Esophagus (tissue), 2 donors: ENCODE measurements around the gene PABPN1. TPM values are rescaled to one million over a fixed set of nuclear protein-coding genes. Genes with fewer than 3 reads are reported as not detected.
"Not testable (repeated sequence)": the region's sequence is repeated elsewhere in the genome, so short reads cannot be mapped to it uniquely, and the experiment has no call there.

Experiments used
- H3K27ac ChIP-seq, 2 donors: one replicate each; pipeline ENCODE4 v1.5.1; 2013; ENCODE audit warnings: low read depth in 2 of 2, mild to moderate bottlenecking in 2 of 2, inconsistent platforms in 1 of 2, low read length in 1 of 2, moderate library complexity in 1 of 2
- H3K27me3 ChIP-seq, 2 donors: one replicate each; pipeline ENCODE4 v1.6.1; 2013; ENCODE audit warnings: low read length in 2 of 2, control low read depth in 1 of 2, mild to moderate bottlenecking in 1 of 2; ENCODE audit not compliant: insufficient read depth in 2 of 2, control insufficient read depth in 1 of 2
- H3K36me3 ChIP-seq, 2 donors: one replicate each; pipeline ENCODE4 v1.6.1; 2013; ENCODE audit warnings: low read length in 1 of 2; ENCODE audit not compliant: control insufficient read depth in 2 of 2, insufficient read depth in 2 of 2
- H3K4me1 ChIP-seq, 2 donors: one replicate each; pipeline ENCODE4 v1.6.1; 2013; ENCODE audit warnings: low read length in 1 of 2; ENCODE audit not compliant: control insufficient read depth in 2 of 2, insufficient read depth in 2 of 2
- H3K4me3 ChIP-seq, 2 donors: one replicate each; pipeline ENCODE4 v1.5.1; 2013; ENCODE audit warnings: low read length in 2 of 2, mild to moderate bottlenecking in 2 of 2, low read depth in 1 of 2, moderate library complexity in 1 of 2
- H3K9me3 ChIP-seq, 2 donors: one replicate each; pipeline ENCODE4 v1.6.1; 2013; ENCODE audit warnings: mild to moderate bottlenecking in 2 of 2, low read depth in 1 of 2, low read length in 1 of 2, moderate library complexity in 1 of 2; ENCODE audit not compliant: control insufficient read depth in 2 of 2, insufficient read depth in 1 of 2
- WGBS, 2 donors: extraction: QIAGEN DNeasy Blood & Tissue Kit; methylation state at CpG; one replicate each; pipeline ENCODE4 v1.1.7; 2013; 5-methylcytosine and 5-hydroxymethylcytosine counted together
- polyA plus RNA-seq, 2 donors: library from polyadenylated mRNA; stranded (reverse); fragments of 200-250 nt; gene quantifications; one replicate each; pipeline ENCODE4 v1.2.3, GENCODE V29; 2013
- donor health status: healthy with polysubstance abuse.
- donor health status: Bipolar disorder and iron deficiency.

PABPN1 gene
- 100 to 1,000 TPM; 105 to 154 TPM for polyA plus RNA-seq

DNA sequence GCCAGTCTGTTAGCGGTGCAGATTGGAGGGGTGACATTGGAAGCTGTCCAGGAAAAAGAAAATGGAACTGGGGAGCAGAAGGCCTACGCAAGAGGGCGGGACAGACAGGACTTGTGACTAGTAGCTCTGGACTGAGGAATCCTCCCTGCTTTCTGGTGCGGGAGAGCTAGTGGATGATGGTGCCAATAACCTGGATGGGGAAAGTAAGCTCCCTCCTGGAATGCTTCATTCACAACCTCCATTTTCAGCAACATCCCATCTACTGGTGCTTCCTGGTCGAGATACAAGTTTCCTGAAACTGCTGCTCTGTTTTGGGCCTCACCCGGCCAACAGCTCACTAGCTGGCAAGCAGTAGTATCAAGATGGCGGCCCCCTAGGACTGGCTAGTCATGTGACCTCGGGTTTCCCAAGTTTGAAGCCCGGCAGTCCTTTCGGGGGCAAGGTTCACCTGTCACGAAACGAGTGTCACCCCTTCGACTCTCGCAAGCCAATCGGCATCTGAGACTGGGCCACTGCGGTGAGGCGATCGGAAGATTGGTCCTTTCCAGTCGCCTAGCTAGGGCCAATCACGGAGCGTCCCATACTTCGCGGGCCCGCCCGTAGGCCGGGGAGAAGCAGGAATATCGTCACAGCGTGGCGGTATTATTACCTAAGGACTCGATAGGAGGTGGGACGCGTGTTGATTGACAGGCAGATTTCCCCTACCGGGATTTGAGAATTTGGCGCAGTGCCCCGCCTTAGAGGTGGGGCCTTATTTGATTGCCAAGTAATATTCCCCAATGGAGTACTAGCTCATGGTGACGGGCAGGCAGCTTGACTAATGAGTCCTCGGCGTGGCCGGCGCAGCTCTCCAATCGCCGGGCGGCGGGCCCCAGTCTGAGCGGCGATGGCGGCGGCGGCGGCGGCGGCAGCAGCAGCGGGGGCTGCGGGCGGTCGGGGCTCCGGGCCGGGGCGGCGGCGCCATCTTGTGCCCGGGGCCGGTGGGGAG lies at the start of gene PABPN1:
PABPN1 (plus strand) TSS at position 874 of the 988 bp plus-strand sequence; CDS start at position 887, 13 bp downstream.
- H3K4me1 ChIP-seq = peaks cover 3 to 5% of the 10 kb centered on the region in 2 donors
- H3K27ac ChIP-seq = peak within 1 kb of the TSS; percentile 92 to 99
- WGBS, 2 donors = 4% methylated on average over 60 to 63 of the region's 63 CpGs
- H3K27me3 ChIP-seq = no peaks in the 10 kb centered on the region
- H3K9me3 ChIP-seq = no peaks in the 10 kb centered on the region
- H3K36me3 ChIP-seq = peaks cover 4 to 18% of the 10 kb centered on the region in 2 donors
- peak within 1 kb of the TSS; percentile 76 to 89 for H3K4me3 ChIP-seq

DNA sequence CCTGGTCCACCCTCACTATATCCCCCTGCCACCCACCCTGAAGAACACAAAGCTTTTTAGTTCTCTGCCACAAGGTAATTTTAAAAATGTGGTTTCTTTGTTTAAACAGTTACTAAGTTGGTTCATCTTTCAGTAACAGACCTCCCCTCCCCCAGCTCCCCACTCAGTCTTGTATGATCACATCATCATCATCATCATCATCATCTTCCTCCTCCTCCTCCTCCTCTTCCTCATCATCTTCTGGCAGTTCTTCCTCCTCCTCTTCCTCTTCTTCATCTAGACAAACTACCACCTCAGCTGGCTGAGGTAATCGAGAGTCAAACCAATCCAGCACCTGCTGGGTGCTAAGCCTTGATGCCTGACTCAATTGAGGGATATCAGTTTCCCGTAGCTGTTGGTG lies 45.8 kb upstream of the PABPN1 start:
- peak overlapping the region in 1 of 2 donors; percentile 5 for H3K27ac ChIP-seq

GRCh38 chr14:23277189-23277588 lies 44.1 kb upstream of the PABPN1 start:
- Histone ChIP-seq H3K4me3 (no peak overlapping the region), H3K27me3 (no peaks in the 10 kb centered on the region), H3K4me1 (no peaks in the 10 kb centered on the region), H3K36me3 (peaks cover 0 to 6% of the 10 kb centered on the region in 2 donors), H3K27ac (no peak overlapping the region), H3K9me3 (no peaks in the 10 kb centered on the region)
- WGBS, 2 donors = 77 to 85% methylated on average over 3 of the region's 3 CpGs

More for the DNA sequence above, 45.8 kb upstream of the PABPN1 start:
- H3K4me3 ChIP-seq = no peak overlapping the region
- no peaks in the 10 kb centered on the region for H3K27me3 ChIP-seq
- no peaks in the 10 kb centered on the region for H3K4me1 ChIP-seq
- WGBS, 2 donors = 95 to 96% methylated on average over 2 of the region's 2 CpGs
- peaks cover 0 to 6% of the 10 kb centered on the region in 2 donors for H3K36me3 ChIP-seq
- H3K9me3 ChIP-seq = no peaks in the 10 kb centered on the region

DNA sequence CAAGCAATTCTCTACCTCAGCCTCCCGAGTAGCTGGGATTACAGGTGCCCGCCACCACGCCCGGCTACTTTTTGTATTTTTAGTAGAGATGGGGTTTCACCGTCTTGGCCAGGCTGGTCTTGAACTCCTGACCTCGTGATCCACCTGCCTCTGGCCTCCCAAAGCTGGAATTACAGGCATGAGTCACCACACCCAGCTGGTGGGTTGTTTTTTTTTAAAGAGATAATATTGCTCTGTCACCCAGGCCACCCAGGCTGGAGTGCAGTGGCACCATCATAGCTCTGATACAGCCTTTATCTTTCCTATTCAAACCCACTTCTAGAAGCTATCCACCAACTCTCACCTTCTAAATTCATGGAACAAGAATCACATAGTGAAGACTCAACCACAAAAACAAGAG lies 43.3 kb upstream of the PABPN1 start:
- H3K36me3 ChIP-seq, H3K27me3 ChIP-seq, H3K9me3 ChIP-seq, H3K4me1 ChIP-seq, H3K4me3 ChIP-seq, H3K27ac ChIP-seq: not testable (repeated sequence)
- WGBS, 2 donors = 91 to 93% methylated on average over 6 of the region's 6 CpGs

DNA sequence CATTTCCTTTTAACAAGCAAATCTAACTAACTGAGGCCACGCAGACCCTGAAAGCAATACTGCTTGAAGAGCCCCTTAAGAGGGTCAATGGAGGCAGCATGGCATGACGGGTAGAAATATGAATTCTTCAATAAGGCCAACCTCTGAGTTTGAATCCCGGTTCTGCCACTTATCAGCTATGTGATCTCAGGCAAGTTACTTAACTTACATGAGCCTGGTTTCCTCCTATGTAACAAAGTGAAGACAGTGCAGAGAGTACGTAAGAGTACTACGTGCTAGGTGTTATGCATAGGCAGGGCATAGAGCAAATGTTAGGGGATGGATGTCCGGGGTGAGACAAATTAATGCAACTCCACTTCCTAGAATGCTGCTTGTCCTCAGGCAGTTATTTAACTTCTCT lies 40.0 kb upstream of the PABPN1 start:
- H3K36me3 ChIP-seq = no peaks in the 10 kb centered on the region
- H3K4me1 ChIP-seq = no peaks in the 10 kb centered on the region
- no peak overlapping the region for H3K27ac ChIP-seq
- no peak overlapping the region for H3K4me3 ChIP-seq
- 94 to 95% methylated on average over 6 of the region's 6 CpGs for WGBS, 2 donors
- H3K27me3 ChIP-seq = no peaks in the 10 kb centered on the region
- no peaks in the 10 kb centered on the region for H3K9me3 ChIP-seq

DNA sequence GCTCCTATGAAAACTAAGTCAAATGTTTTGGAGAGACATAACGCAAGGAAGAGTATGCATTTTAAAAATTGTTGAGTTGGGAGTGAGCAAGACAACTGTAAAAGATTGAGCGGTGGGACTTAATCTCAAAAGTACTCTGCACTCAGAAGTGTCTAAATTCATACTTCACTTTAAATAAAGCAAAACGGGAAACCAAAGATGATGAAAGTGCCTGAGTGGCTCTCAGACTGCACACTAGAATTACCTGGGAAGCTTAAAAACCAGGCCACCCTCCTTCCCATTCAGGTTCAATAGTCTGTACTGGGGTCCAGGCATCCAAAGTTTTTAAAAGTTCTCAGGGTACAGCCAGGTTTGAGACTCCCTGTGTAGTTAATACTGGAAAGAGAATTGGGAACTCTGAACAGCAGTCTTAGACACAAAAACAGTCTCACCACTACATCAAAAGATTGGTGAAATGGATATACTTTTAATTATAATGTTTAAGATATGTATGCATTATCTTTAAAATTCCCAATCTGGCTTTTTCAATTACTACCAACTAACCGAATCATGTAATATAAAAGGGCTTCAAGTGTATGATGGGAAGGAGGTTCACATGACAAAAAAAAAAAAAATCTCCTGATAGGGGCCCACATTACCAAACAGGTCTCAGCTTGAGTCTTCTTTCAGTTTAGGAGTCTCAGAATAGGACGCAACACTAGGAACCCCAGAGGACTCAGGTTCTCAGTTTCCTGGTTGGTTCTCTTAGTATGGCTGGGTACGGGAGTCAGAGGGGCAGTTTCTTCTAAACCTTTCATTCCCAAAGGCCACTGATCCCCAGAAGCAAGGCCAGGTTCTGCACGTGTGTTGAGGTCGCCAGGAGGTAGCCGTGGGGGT lies 36.4 kb upstream of the PABPN1 start:
- no peaks in the 10 kb centered on the region for H3K36me3 ChIP-seq
- H3K4me3 ChIP-seq = peak overlapping the region; percentile 70 to 87
- no peaks in the 10 kb centered on the region for H3K27me3 ChIP-seq
- H3K27ac ChIP-seq = peak overlapping the region; percentile 90 to 93
- no peaks in the 10 kb centered on the region for H3K9me3 ChIP-seq
- 25 to 28% methylated on average over 9 of the region's 9 CpGs for WGBS, 2 donors
- H3K4me1 ChIP-seq = no peaks in the 10 kb centered on the region

DNA sequence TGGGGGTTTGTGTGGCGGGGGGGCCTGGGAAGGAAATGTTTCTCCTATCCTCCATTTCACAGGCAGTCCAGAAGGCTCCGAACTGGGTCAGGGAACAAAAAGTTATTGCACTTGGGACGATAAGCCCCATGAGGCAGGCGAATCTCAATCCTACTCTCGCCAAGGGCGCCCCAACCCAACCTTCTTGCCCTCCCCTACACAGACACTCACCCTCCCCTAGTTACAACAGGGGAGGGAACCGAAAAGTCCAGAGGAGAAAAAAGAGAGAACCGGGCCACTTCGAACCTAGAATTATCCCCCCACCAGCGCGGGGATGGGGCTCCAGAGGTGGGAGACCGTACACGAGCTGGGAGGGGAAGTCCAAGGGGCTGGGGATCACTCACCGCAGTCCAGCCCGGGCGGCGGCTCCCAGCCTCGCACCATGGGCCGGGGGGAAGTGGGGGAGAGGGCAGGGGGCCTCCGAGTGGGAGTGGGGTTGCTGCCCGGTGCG lies 35.7 kb upstream of the PABPN1 start:
- 0 to 1% methylated on average over 21 to 22 of the region's 22 CpGs for WGBS, 2 donors
- peak overlapping the region; percentile 90 to 93 for H3K27ac ChIP-seq
- peak overlapping the region; percentile 70 to 87 for H3K4me3 ChIP-seq
- no peaks in the 10 kb centered on the region for H3K9me3 ChIP-seq
- no peaks in the 10 kb centered on the region for H3K27me3 ChIP-seq
- H3K36me3 ChIP-seq = no peaks in the 10 kb centered on the region
- no peaks in the 10 kb centered on the region for H3K4me1 ChIP-seq

DNA sequence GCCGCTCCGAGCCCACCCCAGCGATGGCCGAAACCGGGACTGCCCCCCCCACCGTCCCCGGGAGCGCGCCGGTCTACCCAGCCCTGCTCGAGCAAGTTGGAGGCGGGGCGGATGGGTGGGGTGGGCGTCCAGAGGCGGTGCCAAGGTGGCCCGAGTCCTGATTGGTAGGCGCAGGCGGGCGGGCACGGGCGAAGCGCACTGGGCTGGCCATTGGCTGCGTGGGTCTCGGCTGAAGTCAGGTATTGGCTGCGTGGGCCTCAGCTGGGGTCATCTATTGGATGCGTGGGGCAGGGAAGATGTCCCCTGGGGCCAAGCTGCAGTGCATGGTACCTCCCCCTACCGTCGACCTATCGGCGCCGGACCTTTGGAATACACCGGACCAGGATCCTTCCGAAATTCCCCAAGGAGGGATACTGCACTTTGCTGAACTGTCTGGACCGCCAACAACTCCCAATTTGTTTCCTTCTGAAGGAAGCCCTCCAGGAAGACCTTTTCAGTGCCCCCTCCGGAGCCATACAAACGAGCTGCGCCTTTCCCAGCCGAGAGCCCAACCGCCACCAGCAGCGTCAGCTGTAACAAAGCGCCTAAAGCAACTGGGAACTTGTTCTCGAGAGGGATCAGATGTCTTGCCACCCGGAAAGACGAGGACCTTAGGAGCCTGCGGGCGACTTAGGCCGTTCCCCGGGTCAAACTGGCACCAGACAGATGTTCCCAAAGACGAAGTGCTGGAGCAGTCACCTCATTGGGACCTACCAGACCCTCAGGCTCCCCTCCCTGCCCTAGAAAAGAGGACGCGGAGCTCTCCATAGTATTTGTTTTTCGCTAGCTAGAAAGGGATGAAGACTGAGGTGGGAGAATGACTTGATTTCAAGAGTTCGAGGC lies 35.0 kb upstream of the PABPN1 start, which contains the start of gene HOMEZ:
HOMEZ (minus strand) TSS at position 113 of the 882 bp plus-strand sequence. CDS start 180 bp downstream, outside the sequence.
- Histone ChIP-seq H3K9me3 (no peaks in the 10 kb centered on the region), H3K27me3 (no peaks in the 10 kb centered on the region), H3K36me3 (no peaks in the 10 kb centered on the region), H3K27ac (peak within 1 kb of the TSS; percentile 93 to 99), H3K4me3 (peak within 1 kb of the TSS; percentile 70 to 87), H3K4me1 (no peaks in the 10 kb centered on the region)
- WGBS, 2 donors = 0 to 1% methylated on average over 53 of the region's 53 CpGs
